ENCODE data around the gene SPNS2.
A peak's percentile ranks its signal among the peaks of the same experiment; 100 is the strongest.
"Not testable (repeated sequence)": the region's sequence is repeated elsewhere in the genome, so short reads cannot be mapped to it uniquely, and the experiment has no call there.

SPNS2 gene

GRCh38 chr17:4577386-4577993 is 78.8 kb downstream of the SPNS2 start:
- no peak for DNase-seq

GRCh38 chr17:4578349-4578748 is 79.7 kb downstream of the SPNS2 start:
- DNase-seq = not testable (repeated sequence)

- no peak for DNase-seq
These were observed 81.0 kb downstream of the SPNS2 start for GRCh38 chr17:4579678-4580077.

GRCh38 chr17:4580291-4580690 is 81.6 kb downstream of the SPNS2 start:
- DNase-seq = no peak

- DNase-seq = no peak
These were observed 83.4 kb downstream of the SPNS2 start for GRCh38 chr17:4582101-4582501.

- no peak for DNase-seq
These were observed 84.0 kb downstream of the SPNS2 start for GRCh38 chr17:4582691-4583090.

GRCh38 chr17:4583206-4583605 is 84.5 kb downstream of the SPNS2 start:
- peak; percentile 70 for DNase-seq

GRCh38 chr17:4583782-4584100 is 85.1 kb downstream of the SPNS2 start:
- peak; percentile 53 for DNase-seq

GRCh38 chr17:4584101-4584916 is 85.6 kb downstream of the SPNS2 start, which contains the start of gene SMTNL2:
TSS of gene SMTNL2 (plus strand) at chr17:4584529. CDS start at chr17:4584606, 77 bp downstream.
- DNase-seq = peak; percentile 55

GRCh38 chr17:4584917-4585637 is 86.4 kb downstream of the SPNS2 start:
- DNase-seq = no peak

- no peak for DNase-seq
These were observed 86.9 kb downstream of the SPNS2 start for GRCh38 chr17:4585638-4585994.

GRCh38 chr17:4586043-4586442 is 87.4 kb downstream of the SPNS2 start:
- no peak for DNase-seq

GRCh38 chr17:4587195-4587594 is 88.5 kb downstream of the SPNS2 start:
- DNase-seq = no peak

- DNase-seq = no peak
These were observed 89.1 kb downstream of the SPNS2 start for GRCh38 chr17:4587803-4588202.

- DNase-seq = no peak
These were observed 89.7 kb downstream of the SPNS2 start for GRCh38 chr17:4588391-4588790.

Data from NCI-H2171 (cell line).